Neural crest cell (in vitro differentiated cells): ENCODE measurements around the gene APOBEC3G. TPM values are rescaled to one million over a fixed set of nuclear protein-coding genes. Genes with fewer than 3 reads are reported as not detected.
A peak's percentile ranks its signal among the peaks of the same experiment; 100 is the strongest.

Experiments used
- DNase-seq: peaks from one replicate; pipeline ENCODE4 v3.0.0; 2021; ENCODE audit warnings: low read depth, mixed read lengths, low spot score
- H3K27ac Mint-ChIP-seq: one replicate; pipeline ENCODE4 v1.8.0; 2021; ENCODE audit warnings: mild to moderate bottlenecking, mixed read lengths; ENCODE audit not compliant: unreplicated experiment
- H3K27me3 Mint-ChIP-seq: 2 replicates; pipeline ENCODE4 v1.8.0; 2021; ENCODE audit warnings: low read depth, mild to moderate bottlenecking, mixed read lengths
- H3K36me3 Mint-ChIP-seq: 2 replicates; pipeline ENCODE4 v1.8.0; 2021; ENCODE audit warnings: low read depth, mild to moderate bottlenecking, mixed read lengths
- H3K4me1 Mint-ChIP-seq: 2 replicates; pipeline ENCODE4 v1.8.0; 2021; ENCODE audit warnings: mixed read lengths
- H3K4me3 Mint-ChIP-seq: one replicate; pipeline ENCODE4 v1.8.0; 2021; ENCODE audit warnings: mild to moderate bottlenecking, mixed read lengths
- H3K9me3 Mint-ChIP-seq: 2 replicates; pipeline ENCODE4 v1.8.0; 2021; ENCODE audit warnings: mixed read lengths
- total RNA-seq: library from RNA; stranded (reverse); gene quantifications from 2 replicates; pipeline ENCODE4 v1.2.1, GENCODE V29; 2021
- TF ChIP-seq, protein P1 (sequence below): fragments of 200-600 bp; sonication (generic); conservative IDR thresholded peaks from 2 replicates; pipeline ENCODE4 v1.5.0; 2021; ENCODE audit warnings: antibody characterized with exemption, mild to moderate bottlenecking

The APOBEC3G gene
- total RNA-seq, 1 donor from 2014 or later: 1.3 TPM

DNA sequence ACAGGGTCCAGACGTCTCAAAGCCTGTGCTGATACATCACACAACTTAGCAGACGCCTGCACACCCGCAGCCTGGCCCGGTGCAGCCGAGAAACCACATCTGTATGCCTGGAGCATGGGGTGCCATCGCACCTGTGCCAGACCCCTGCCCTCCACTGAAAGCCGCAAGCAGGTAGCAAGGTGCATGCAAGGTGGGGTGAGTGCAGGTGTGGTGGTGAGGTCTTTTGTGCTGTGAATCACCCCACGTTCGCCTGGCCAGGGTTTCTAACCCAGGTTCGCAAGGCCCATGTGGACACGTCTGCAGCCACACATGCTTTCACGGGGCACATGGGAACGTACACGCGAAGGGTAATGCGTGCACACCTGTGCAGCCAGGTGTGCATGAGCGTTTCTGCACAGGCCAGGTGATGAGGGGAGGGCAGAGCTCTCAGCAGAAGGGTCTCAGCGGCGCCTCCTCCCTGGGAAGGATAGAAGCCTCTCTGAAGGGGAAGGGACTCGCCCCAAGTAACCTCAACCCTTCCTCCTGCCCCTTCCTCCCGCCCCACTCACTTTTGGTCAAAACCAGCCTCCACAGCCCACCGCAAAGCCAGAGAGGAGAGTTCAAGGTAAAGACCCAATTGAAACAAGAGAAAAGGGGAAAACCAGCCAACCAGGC, 55.9 kb downstream of the APOBEC3G start:
- TF ChIP-seq, protein P1, sequence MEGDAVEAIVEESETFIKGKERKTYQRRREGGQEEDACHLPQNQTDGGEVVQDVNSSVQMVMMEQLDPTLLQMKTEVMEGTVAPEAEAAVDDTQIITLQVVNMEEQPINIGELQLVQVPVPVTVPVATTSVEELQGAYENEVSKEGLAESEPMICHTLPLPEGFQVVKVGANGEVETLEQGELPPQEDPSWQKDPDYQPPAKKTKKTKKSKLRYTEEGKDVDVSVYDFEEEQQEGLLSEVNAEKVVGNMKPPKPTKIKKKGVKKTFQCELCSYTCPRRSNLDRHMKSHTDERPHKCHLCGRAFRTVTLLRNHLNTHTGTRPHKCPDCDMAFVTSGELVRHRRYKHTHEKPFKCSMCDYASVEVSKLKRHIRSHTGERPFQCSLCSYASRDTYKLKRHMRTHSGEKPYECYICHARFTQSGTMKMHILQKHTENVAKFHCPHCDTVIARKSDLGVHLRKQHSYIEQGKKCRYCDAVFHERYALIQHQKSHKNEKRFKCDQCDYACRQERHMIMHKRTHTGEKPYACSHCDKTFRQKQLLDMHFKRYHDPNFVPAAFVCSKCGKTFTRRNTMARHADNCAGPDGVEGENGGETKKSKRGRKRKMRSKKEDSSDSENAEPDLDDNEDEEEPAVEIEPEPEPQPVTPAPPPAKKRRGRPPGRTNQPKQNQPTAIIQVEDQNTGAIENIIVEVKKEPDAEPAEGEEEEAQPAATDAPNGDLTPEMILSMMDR: no peak
- DNase-seq: no peak
- H3K36me3 Mint-ChIP-seq: no peaks in the 10 kb centered on the region
- peaks cover 7% of the 10 kb centered on the region for H3K27me3 Mint-ChIP-seq
- peaks cover 40% of the 10 kb centered on the region for H3K4me1 Mint-ChIP-seq
- H3K27ac Mint-ChIP-seq: no peak overlapping the region
- H3K9me3 Mint-ChIP-seq: no peaks in the 10 kb centered on the region
- H3K4me3 Mint-ChIP-seq: no peak overlapping the region

DNA sequence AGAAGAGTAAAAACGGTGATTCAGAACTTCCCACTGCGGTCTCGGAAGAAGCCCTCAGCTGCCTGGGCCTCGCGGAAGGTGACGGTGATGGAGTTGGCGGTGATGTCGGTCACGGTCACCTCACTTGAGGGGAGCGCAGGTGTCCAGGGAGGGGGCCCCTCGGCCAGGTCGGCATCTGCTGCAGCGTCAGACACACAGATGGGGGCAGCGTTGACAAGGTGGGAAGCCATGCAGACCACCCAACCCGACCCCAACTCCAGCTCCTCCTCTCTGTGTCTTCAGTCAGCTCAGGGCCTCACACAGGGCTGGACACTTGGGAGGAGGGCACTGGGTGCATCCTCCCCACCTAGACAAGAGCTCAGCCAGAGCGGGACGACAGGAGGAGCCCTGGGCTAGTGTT, 56.8 kb downstream of the APOBEC3G start:
- Mint-ChIP-seq H3K36me3 (no peaks in the 10 kb centered on the region), H3K27me3 (peaks cover 7% of the 10 kb centered on the region), H3K9me3 (no peaks in the 10 kb centered on the region), H3K4me3 (no peak overlapping the region), H3K27ac (no peak overlapping the region), H3K4me1 (peaks cover 36% of the 10 kb centered on the region)
- TF ChIP-seq, protein P1: no peak
- no peak for DNase-seq

DNA sequence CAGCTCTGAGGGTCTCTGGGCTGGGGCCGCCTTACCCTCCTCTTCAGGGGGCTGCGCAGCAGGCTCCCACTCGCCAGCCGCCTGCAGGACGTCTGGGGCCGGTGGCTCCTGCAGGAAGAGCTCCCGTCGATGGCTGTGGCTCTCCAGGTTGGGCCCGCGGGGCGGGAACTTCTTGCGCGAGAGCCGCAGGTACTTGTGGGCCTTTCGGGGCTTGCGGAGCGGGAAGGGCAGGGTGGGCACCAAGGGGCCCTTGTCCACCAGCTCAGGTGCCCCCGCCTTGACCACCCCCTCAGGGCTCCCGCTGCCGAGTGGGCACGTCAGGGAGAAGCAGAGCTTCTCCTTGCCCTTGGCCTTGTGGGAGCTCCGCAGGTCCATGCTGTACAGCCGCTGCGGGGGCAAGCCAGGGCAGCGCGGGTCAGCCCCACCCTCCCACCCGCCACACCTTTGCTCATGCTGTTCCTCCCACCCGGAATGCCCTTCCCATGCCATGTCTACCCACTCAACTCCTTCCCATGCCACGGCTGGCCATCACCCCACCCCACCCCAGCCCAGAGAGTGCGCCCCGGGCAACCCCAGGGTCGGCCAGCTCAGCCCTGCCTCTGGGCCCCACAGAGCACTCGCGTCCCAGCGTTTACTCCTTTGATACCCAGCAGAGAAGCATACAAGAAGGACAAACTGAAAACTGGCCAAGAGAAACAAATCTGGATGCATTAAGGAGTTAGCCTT, 57.5 kb downstream of the APOBEC3G start:
- TF ChIP-seq, protein P1: no peak
- no peak for DNase-seq
- Mint-ChIP-seq H3K9me3 (no peaks in the 10 kb centered on the region), H3K27ac (no peak overlapping the region), H3K4me3 (no peak overlapping the region), H3K36me3 (no peaks in the 10 kb centered on the region), H3K27me3 (peaks cover 7% of the 10 kb centered on the region), H3K4me1 (peaks cover 30% of the 10 kb centered on the region)

DNA sequence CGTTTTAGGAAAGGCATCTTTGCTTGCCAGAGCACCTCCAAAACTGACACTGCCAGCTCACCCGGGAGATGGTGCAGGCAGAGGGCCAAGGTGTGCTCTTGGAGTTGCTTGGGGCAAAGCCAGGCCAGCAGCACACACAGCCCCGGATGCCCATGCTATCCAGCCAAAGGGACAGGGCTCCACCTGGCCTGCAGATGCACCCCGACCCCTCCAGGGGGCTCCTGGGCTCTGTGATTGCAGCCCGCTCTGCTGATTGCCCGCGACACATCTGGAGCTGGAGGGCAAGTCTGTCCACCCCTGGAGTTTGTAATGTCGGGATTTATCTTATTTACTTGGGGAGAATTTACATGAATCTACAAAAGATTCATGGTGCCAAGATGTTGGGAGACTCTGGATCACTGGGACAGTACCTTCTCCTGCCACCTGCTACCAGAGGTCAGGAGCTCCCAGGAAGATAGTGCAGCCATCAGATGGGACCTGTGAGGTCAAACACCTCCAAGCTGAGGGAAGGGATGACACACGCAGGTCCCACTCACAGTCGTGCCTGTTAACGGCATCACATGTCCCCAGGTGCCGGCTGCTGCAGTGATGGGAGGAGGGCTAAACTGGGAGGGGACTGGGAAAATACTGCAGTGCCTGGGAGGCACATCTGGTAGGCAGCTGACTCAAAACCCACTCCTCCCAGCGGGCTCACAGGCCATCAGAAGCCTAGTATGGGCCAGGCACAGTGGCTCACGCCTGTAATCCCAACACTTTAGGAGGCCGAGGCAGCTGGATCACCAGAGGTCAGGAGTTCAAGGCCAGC, 58.2 kb downstream of the APOBEC3G start:
- H3K27ac Mint-ChIP-seq: no peak overlapping the region
- TF ChIP-seq, protein P1: peak; percentile 71
- no peak overlapping the region for H3K4me3 Mint-ChIP-seq
- no peaks in the 10 kb centered on the region for H3K9me3 Mint-ChIP-seq
- H3K36me3 Mint-ChIP-seq: no peaks in the 10 kb centered on the region
- H3K4me1 Mint-ChIP-seq: peaks cover 22% of the 10 kb centered on the region
- H3K27me3 Mint-ChIP-seq: peaks cover 10% of the 10 kb centered on the region
- peak; percentile 72 for DNase-seq

DNA sequence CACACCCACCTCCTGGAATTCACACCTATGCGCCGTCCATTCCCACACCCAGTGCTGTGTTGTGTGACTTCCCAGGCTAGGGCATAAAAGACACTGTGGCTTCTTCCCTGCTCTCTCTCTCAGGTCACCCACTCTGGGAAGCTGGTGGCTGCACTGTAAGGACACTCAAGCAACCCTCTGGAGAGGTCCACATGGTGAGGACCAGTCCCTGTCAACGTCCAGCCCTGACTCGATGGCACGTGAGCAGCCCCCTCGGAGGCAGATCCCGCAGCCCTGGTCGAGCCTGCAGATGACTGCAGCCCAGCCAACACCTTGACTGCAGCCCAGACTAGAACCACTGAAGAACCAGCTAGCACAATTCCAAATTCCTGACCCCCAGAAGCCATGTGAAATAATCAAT, 59.2 kb downstream of the APOBEC3G start:
- no peaks in the 10 kb centered on the region for H3K9me3 Mint-ChIP-seq
- peaks cover 13% of the 10 kb centered on the region for H3K4me1 Mint-ChIP-seq
- TF ChIP-seq, protein P1: no peak
- H3K36me3 Mint-ChIP-seq: no peaks in the 10 kb centered on the region
- no peak overlapping the region for H3K4me3 Mint-ChIP-seq
- no peak for DNase-seq
- no peak overlapping the region for H3K27ac Mint-ChIP-seq
- peaks cover 10% of the 10 kb centered on the region for H3K27me3 Mint-ChIP-seq

Other genes with a start within 250 kb of the APOBEC3G start
- gene NPTXR, start 233.2 kb upstream of the APOBEC3G start, total RNA-seq: 9.3 and 9.4 TPM in 2 replicates
- 45.8 and 48.2 TPM in 2 replicates for gene CBX6, start 205.1 kb upstream of the APOBEC3G start, total RNA-seq
- gene APOBEC3A, start 119.7 kb upstream of the APOBEC3G start, total RNA-seq: not detected in 2 replicates
- 12.3 and 14.5 TPM in 2 replicates for gene APOBEC3B, start 94.9 kb upstream of the APOBEC3G start, total RNA-seq
- gene APOBEC3C, start 63.0 kb upstream of the APOBEC3G start, total RNA-seq: 8.1 and 9.5 TPM in 2 replicates
- 1.1 and 1.4 TPM in 2 replicates for gene APOBEC3D, start 56.1 kb upstream of the APOBEC3G start, total RNA-seq
- gene APOBEC3F, start 36.4 kb upstream of the APOBEC3G start, total RNA-seq: 5.9 and 6.7 TPM in 2 replicates
- not detected in 2 replicates for gene APOBEC3H, start 20.0 kb downstream of the APOBEC3G start, total RNA-seq
- gene CBX7, start 75.4 kb downstream of the APOBEC3G start, total RNA-seq: 2.3 and 2.4 TPM in 2 replicates
- gene PDGFB, start 167.7 kb downstream of the APOBEC3G start, total RNA-seq: 0.16 and 0.80 TPM in 2 replicates
- gene RPL3, start 242.3 kb downstream of the APOBEC3G start, total RNA-seq: 2,294 and 2,333 TPM in 2 replicates